ENCODE data around the gene SOBP. TPM values are rescaled to one million over a fixed set of nuclear protein-coding genes. Genes with fewer than 3 reads are reported as not detected.
A peak's percentile ranks its signal among the peaks of the same experiment; 100 is the strongest.

The SOBP gene
- total RNA-seq, 4 donors from 2014 or later: 2.6 to 21.2 (median 8.7) TPM

GRCh38 chr6:107540465-107540857 lies 50.5 kb downstream of the SOBP start:
- intact Hi-C loops (cut with DNase I; ENCODE audit: low total_unique reads): no loop called here
- Histone ChIP-seq H3K4me3 (no peak overlapping the region), H3K4me1 (no peaks in the 10 kb centered on the region), H3K27ac (no peak overlapping the region), H3K27me3 (no peaks in the 10 kb centered on the region), H3K9me3 (no peaks in the 10 kb centered on the region), H3K36me3 (no peaks in the 10 kb centered on the region)
- TF ChIP-seq POLR2A (IDR thresholded peaks at IDR 0.05): no peak
- no peak for TF ChIP-seq CTCF (IDR thresholded peaks at IDR 0.05)
- DNase-seq: no peak

GRCh38 chr6:107542192-107542668 lies 52.3 kb downstream of the SOBP start:
- H3K9me3 ChIP-seq: no peaks in the 10 kb centered on the region
- no peak overlapping the region for H3K4me3 ChIP-seq
- no peaks in the 10 kb centered on the region for H3K27me3 ChIP-seq
- H3K27ac ChIP-seq: no peak overlapping the region
- H3K36me3 ChIP-seq: no peaks in the 10 kb centered on the region
- DNase-seq: no peak
- TF ChIP-seq CTCF (IDR thresholded peaks at IDR 0.05) (no peak), POLR2A (IDR thresholded peaks at IDR 0.05) (no peak)
- no peaks in the 10 kb centered on the region for H3K4me1 ChIP-seq
- intact Hi-C loops (cut with DNase I; ENCODE audit: low total_unique reads): no loop called here

DNA sequence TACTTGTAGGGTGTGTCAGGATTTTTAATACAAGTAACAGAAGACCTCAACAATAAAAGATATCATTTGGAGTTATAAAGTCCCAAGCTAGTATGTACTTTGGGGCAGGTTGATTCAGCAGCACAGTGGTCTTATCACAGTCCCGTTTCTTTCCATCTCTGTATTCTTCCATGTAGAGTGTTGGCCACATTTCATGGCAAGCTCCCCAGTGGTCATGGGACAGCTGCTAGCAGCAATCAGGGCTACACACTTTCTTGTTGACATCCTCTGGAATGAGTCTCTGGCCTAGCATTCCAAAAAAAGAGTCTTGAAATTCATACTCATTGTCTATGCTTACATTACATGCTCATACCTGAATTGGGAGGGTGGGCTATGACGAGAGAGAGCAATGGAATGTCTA lies 53.2 kb downstream of the SOBP start:
- H3K4me3 ChIP-seq: no peak overlapping the region
- DNase-seq: no peak
- no peak overlapping the region for H3K27ac ChIP-seq
- H3K36me3 ChIP-seq: no peaks in the 10 kb centered on the region
- intact Hi-C loops (cut with DNase I; ENCODE audit: low total_unique reads): no loop called here
- H3K9me3 ChIP-seq: no peaks in the 10 kb centered on the region
- H3K27me3 ChIP-seq: no peaks in the 10 kb centered on the region
- H3K4me1 ChIP-seq: no peaks in the 10 kb centered on the region
- TF ChIP-seq CTCF (IDR thresholded peaks at IDR 0.05): no peak
- TF ChIP-seq POLR2A (IDR thresholded peaks at IDR 0.05): no peak

GRCh38 chr6:107543567-107543966 lies 53.6 kb downstream of the SOBP start:
- Histone ChIP-seq H3K27ac (no peak overlapping the region), H3K9me3 (no peaks in the 10 kb centered on the region), H3K27me3 (no peaks in the 10 kb centered on the region), H3K4me1 (no peaks in the 10 kb centered on the region), H3K4me3 (no peak overlapping the region), H3K36me3 (no peaks in the 10 kb centered on the region)
- no peak for DNase-seq
- TF ChIP-seq POLR2A (IDR thresholded peaks at IDR 0.05): no peak
- TF ChIP-seq CTCF (IDR thresholded peaks at IDR 0.05): no peak
- intact Hi-C loops (cut with DNase I; ENCODE audit: low total_unique reads): no loop called here

DNA sequence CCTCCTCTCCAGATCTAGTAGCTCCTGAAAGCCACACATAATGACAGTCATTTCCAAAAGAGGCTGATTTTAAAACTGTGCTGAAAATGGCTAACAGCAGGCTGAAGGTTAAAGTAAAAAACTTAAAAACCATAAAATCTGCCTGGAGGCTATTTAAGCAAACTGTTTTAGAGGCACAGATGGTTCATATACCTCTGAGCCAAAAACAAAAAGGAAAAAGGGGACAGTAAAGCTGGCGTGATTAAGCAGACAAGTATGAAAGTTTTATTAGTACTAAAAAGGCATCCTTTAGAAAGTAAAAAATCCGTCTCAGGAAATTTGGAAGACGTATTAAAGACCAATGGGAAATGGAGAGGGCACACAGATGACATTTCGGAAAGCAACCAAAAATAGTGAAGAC lies 55.8 kb downstream of the SOBP start:
- TF ChIP-seq CTCF (IDR thresholded peaks at IDR 0.05) (no peak), POLR2A (IDR thresholded peaks at IDR 0.05) (no peak)
- Histone ChIP-seq H3K4me3 (no peak overlapping the region), H3K4me1 (no peaks in the 10 kb centered on the region), H3K27ac (peak overlapping the region in 1 of 2 donors; percentile 14), H3K27me3 (no peaks in the 10 kb centered on the region), H3K36me3 (no peaks in the 10 kb centered on the region), H3K9me3 (no peaks in the 10 kb centered on the region)
- DNase-seq: no peak
- intact Hi-C loops (cut with DNase I; ENCODE audit: low total_unique reads): no loop called here
